HG02763 (cell line): ENCODE results near the gene BICC1.

ENCODE experiments used
- ATAC-seq: cut with Tn5 transposase; IDR thresholded peaks from one replicate; pipeline ENCODE4 v1.9.1; 2021; ENCODE audit warnings: mild to moderate bottlenecking, moderate library complexity; ENCODE audit not compliant: unreplicated experiment

Gene BICC1, protein sequence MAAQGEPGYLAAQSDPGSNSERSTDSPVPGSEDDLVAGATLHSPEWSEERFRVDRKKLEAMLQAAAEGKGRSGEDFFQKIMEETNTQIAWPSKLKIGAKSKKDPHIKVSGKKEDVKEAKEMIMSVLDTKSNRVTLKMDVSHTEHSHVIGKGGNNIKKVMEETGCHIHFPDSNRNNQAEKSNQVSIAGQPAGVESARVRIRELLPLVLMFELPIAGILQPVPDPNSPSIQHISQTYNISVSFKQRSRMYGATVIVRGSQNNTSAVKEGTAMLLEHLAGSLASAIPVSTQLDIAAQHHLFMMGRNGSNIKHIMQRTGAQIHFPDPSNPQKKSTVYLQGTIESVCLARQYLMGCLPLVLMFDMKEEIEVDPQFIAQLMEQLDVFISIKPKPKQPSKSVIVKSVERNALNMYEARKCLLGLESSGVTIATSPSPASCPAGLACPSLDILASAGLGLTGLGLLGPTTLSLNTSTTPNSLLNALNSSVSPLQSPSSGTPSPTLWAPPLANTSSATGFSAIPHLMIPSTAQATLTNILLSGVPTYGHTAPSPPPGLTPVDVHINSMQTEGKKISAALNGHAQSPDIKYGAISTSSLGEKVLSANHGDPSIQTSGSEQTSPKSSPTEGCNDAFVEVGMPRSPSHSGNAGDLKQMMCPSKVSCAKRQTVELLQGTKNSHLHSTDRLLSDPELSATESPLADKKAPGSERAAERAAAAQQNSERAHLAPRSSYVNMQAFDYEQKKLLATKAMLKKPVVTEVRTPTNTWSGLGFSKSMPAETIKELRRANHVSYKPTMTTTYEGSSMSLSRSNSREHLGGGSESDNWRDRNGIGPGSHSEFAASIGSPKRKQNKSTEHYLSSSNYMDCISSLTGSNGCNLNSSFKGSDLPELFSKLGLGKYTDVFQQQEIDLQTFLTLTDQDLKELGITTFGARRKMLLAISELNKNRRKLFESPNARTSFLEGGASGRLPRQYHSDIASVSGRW

GRCh38 chr10:58512491-58513187, at the start of gene BICC1:
BICC1 (plus strand) TSS chr10:58512872; CDS start chr10:58513144, 272 bp downstream.
- no peak for ATAC-seq

DNA sequence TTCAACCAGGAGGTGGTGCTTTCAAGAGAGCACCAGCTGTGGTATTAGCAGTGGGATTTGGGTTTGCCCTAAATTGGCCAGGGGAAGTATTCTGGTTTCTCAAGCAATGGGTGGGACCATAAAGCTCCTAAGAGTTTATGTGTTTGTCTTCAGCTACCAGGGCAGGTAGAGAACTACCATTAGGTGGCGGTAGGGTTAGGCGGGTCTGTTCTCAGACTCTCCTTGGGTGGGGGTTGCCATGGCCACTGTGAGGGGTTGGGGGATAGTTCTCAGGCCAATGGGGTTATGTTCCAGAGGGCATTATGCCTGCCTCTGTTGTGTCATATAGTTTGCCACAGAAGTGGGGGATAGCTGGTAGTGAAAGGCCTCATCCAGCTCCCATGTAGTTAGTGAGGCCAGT, 47.7 kb upstream of the BICC1 start:
- no peak for ATAC-seq

GRCh38 chr10:58465629-58466028, 47.0 kb upstream of the BICC1 start:
- no peak for ATAC-seq

DNA sequence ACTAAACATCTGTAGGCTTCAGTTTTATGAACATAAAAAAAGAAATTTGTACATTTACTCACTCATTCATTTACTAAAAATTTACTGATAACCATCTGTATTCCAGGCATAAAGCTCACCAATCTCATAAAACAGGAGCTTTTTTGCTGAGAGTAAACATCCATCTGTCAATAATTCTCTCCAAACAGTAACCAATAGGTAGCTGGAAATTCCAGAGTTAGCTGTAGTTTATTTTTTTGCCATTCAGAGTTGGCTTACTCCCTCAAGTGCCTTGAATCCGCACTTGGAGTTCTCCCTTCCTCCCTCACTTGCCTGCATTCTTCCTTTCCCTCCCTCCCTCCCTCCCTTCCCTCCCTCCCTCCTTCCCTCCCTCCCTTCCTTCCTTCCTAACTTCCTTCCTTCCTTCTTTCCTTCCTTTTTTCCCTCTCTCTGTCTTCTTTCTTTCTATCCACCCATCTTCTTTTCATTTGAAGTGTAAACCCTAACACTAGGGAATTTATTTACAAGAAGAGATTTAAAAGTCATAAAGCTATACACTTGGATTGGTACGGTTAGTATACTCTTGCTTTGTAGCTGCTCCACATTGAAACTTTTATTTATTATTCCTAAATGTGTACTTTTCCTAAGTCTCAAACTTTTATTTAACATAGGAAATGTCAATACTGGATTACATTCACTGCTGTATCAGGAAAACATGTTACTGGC, 44.6 kb upstream of the BICC1 start:
- no peak for ATAC-seq

- no peak for ATAC-seq
Observed at GRCh38 chr10:58473976-58474375, 38.7 kb upstream of the BICC1 start.

- ATAC-seq: no peak
Observed at GRCh38 chr10:58475322-58476277, 37.1 kb upstream of the BICC1 start.

DNA sequence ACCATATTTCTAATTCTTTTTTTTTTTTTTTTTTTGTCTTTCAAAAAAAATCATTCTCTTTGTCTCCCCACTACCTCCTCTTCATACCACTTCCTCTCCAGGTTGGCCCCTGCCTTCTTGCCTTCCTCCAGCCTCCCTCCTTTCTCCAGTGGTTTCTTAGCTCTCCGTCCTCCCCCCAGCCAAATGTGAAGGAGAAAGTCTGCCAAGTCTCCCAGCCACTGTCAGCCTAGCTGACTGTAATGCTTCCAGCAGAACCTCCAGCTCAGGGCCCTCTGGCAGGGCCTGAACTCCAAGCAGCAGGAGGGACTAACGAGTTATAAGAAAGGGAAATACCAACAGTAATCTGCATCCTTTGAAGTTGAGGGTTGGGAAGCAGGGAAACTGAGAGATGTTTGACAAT, 35.5 kb upstream of the BICC1 start:
- ATAC-seq: no peak

GRCh38 chr10:58477902-58478301, 34.8 kb upstream of the BICC1 start:
- ATAC-seq: no peak

DNA sequence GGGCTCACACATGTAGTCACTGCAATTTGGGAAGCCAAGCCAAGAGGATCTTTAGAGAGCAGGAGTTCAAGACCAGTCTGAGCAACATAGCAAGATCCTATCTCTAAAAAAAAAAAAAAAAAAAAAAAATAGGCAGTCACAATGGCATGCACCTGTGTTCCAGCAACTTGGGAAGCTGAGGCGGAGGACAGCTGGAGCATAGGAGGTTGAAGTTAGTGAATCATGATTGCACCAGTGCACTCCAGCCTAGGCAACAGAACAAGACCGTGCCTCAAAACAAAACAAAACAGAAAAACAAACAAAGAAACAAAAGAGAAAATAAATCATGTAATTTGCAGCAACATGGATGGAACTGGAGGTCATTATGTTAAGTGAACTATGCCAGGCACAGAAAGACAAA, 33.6 kb upstream of the BICC1 start:
- no peak for ATAC-seq

DNA sequence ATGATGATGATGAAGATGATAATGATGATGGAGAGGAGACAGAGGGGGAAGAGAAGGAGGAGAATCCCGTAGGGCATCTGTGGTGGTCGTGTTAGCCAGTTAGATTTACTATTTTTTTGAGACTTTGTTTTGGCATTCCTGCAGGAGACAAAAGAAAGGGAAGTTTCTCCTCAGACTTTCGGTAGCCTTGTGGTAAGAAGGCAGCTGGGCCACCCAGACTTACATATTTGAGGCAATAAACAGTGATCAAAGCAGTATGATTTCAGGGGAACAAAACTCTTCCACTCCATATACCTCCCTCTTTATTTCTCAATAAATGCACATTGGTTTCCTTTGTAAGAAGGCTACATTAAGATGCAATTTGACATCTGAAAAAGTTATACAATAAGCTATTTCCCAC, 32.4 kb upstream of the BICC1 start:
- no peak for ATAC-seq

- no peak for ATAC-seq
Observed at GRCh38 chr10:58481569-58482109, 31.0 kb upstream of the BICC1 start.

- no peak for ATAC-seq
Observed at GRCh38 chr10:58486821-58487220, 25.9 kb upstream of the BICC1 start.

- ATAC-seq: no peak
Observed at GRCh38 chr10:58488921-58489320, 23.8 kb upstream of the BICC1 start.

DNA sequence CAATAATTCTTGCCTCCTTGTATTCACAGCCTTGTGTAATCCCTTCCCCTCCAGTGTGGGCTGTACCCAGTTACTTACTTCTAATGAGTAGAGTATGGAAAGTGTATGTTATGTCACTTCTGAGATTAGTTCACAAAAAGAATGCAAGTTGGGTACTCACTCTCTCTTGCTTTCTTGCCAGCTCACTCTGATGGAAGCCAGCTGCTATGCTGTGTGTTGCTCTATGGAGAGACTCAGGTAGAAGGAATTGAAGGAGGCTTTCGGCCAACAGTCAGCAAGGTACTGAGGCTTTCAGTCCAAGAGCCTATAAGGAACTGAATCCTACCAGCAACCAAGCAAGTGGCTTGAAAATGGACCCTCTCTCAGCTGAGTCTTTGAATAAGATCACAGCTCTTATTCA, 9.7 kb upstream of the BICC1 start:
- no peak for ATAC-seq

DNA sequence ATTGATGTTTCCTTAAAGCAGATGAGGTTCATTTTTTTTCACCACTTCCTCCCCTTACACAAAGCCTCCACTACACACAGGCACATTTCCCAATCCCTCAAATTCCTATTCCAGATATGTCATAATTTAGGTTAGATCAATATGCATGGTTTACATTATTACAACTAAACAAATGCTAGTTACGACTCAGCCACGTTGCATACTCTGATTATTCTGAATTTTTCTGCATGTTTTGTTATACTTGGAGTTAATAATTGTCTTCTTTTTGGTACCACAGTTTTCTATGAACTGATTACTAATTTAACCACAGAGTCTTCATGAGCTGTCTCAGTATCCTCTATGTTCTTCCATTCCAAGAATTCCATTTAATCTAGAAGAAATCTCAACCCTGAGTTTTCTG, 4.4 kb upstream of the BICC1 start:
- no peak for ATAC-seq

- ATAC-seq: no peak
Observed at GRCh38 chr10:58511765-58512490, 744 bp upstream of the BICC1 start.

DNA sequence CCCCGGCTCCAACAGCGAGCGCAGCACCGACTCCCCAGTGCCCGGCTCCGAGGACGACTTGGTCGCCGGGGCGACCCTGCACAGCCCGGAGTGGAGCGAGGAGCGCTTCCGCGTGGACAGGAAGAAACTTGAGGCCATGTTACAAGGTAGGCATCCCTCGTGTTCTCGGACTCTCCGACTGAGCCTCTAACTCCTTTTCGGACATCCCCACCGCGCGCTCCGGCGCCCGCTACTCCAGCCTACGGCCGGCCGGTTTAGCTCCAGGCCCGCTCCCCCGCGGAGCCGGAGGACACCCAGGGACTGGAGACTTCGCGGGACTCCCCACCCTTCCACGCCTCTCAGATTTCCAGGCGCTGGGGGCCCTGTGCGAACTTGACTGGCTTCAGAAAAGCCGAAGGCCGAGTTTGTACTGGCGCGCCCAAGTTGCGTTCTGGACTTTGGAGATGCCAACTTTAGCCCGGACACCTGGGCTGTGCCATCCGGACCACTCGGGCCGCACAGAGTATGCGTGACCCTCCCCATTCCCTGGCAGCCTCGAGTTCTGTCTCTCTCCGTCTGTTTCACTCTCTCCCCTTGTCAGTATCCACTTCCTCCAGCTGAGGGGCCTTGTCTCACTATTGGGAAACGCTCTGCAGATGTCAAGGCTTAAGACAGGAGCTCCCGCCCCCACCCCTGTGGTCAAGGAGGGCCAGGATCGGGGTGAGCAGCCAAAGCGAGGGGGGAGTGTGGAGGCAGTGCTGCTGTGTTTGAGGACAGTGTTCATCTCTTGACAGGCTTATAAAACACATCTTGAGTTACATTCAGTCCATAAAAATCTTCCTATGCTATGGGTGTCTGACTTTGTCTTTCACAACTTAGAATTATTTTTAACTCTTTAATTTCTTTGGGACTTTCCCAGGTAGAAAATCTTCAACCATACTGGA, 777 bp downstream of the BICC1 start:
- ATAC-seq: no peak
